Small intestine (tissue), 7 donors: ENCODE measurements around the gene XAB2. TPM values are rescaled to one million over a fixed set of nuclear protein-coding genes. Genes with fewer than 3 reads are reported as not detected.
A peak's percentile ranks its signal among the peaks of the same experiment; 100 is the strongest.

Experiments
- DNase-seq, 2 donors: peaks; one replicate each; pipeline versions ENCODE4 v3.0.0 to v3.0.0-alpha.2; 2013
- FAIRE-seq: peaks from 2 replicates; lab custom pipeline; 2012; peaks lifted over from hg19 to GRCh38; lab: Jason Lieb, UNC
- H3K27ac ChIP-seq, 3 donors: one replicate each; pipeline ENCODE4 v1.5.1; 2013; ENCODE audit warnings: low read length in 2 of 3, mild to moderate bottlenecking in 2 of 3, control low read depth in 1 of 3, inconsistent platforms in 1 of 3, low read depth in 1 of 3, moderate library complexity in 1 of 3
- H3K27me3 ChIP-seq, 3 donors: one replicate each; pipeline ENCODE4 v1.6.1; 2013; ENCODE audit warnings: low read length in 3 of 3, inconsistent platforms in 1 of 3; ENCODE audit not compliant: control insufficient read depth in 3 of 3, insufficient read depth in 3 of 3
- H3K36me3 ChIP-seq, 3 donors: one replicate each; pipeline ENCODE4 v1.6.1; 2013; ENCODE audit warnings: low read length in 3 of 3, inconsistent platforms in 1 of 3, low read depth in 1 of 3, mild to moderate bottlenecking in 1 of 3, moderate library complexity in 1 of 3; ENCODE audit not compliant: control insufficient read depth in 3 of 3, insufficient read depth in 2 of 3
- H3K4me1 ChIP-seq, 3 donors: one replicate each; pipeline ENCODE4 v1.6.1; 2013; ENCODE audit warnings: low read length in 2 of 3, inconsistent platforms in 1 of 3, low read depth in 1 of 3, mild to moderate bottlenecking in 1 of 3, moderate library complexity in 1 of 3; ENCODE audit not compliant: control insufficient read depth in 3 of 3, insufficient read depth in 2 of 3
- H3K4me3 ChIP-seq, 3 donors: one replicate each; pipeline ENCODE4 v1.5.1; 2013; ENCODE audit warnings: low read length in 3 of 3, control low read depth in 1 of 3, inconsistent platforms in 1 of 3, low read depth in 1 of 3, mild to moderate bottlenecking in 1 of 3, moderate library complexity in 1 of 3
- H3K9me3 ChIP-seq, 2 donors: one replicate each; pipeline ENCODE4 v1.6.1; 2013; ENCODE audit warnings: low read depth in 1 of 2, low read length in 1 of 2; ENCODE audit not compliant: control insufficient read depth in 2 of 2, insufficient read depth in 1 of 2
- WGBS, 3 donors: extraction: QIAGEN DNeasy Blood & Tissue Kit; methylation state at CpG; one replicate each; pipeline ENCODE4 v1.1.7; 2013; 5-methylcytosine and 5-hydroxymethylcytosine counted together
- polyA plus RNA-seq, 4 donors: library from polyadenylated mRNA; stranded (reverse) in 3 of 4; unstranded in 1 of 4; fragments of 200-250 nt in 3 of 4; fragments of 120-200 nt in 1 of 4; gene quantifications; one replicate each; pipeline versions ENCODE4 v1.2.1 to v1.2.3, GENCODE V29; 2013
- donor health status: healthy with polysubstance abuse.
- donor health status: control.
- donor health status: control.
- donor health status: Bipolar disorder and iron deficiency.
- donor health status: healthy.

The XAB2 gene
- polyA plus RNA-seq, 4 donors: 24.3 to 31.8 (median 29.3) TPM

- DNase-seq (peak in 1 of 2 donors; percentile 26), FAIRE-seq (peak; percentile 15)
- H3K4me1 ChIP-seq: no peaks in the 10 kb centered on the region
- no peaks in the 10 kb centered on the region for H3K9me3 ChIP-seq
- no peak overlapping the region for H3K4me3 ChIP-seq
- 55 to 65% (median 56%) methylated on average over 9 of the region's 9 CpGs for WGBS, 3 donors
- peaks cover 0 to 3% (median 0%) of the 10 kb centered on the region in 3 donors for H3K27me3 ChIP-seq
- H3K27ac ChIP-seq: no peak overlapping the region
- H3K36me3 ChIP-seq: no peaks in the 10 kb centered on the region
Observed at GRCh38 chr19:7575434-7576040, 53.8 kb downstream of the XAB2 start.

GRCh38 chr19:7570761-7571160, 58.6 kb downstream of the XAB2 start:
- FAIRE-seq (no peak), DNase-seq (no peak)
- no peaks in the 10 kb centered on the region for H3K36me3 ChIP-seq
- no peaks in the 10 kb centered on the region for H3K9me3 ChIP-seq
- H3K27me3 ChIP-seq: no peaks in the 10 kb centered on the region
- H3K27ac ChIP-seq: no peak overlapping the region
- 72 to 80% (median 79%) methylated on average over 5 of the region's 5 CpGs for WGBS, 3 donors
- no peak overlapping the region for H3K4me3 ChIP-seq
- H3K4me1 ChIP-seq: no peaks in the 10 kb centered on the region

Other genes with a start within 250 kb of the XAB2 start
- 10 to 100 TPM in 2 of 4 donors, 1 to 10 TPM in 2; 9.2 to 19.9 (median 14.4) TPM for gene PEX11G, start 140.5 kb downstream of the XAB2 start, polyA plus RNA-seq
- gene ZNF358, start 113.4 kb downstream of the XAB2 start, polyA plus RNA-seq: 10 to 100 TPM; 37.3 to 77.5 (median 71.9) TPM
- gene MCOLN1, start 106.9 kb downstream of the XAB2 start, polyA plus RNA-seq: 10 to 100 TPM; 17.6 to 21.1 (median 18.8) TPM
- gene PNPLA6, start 93.8 kb downstream of the XAB2 start, polyA plus RNA-seq: 100 to 1,000 TPM in 1 of 4 donors, 10 to 100 TPM in 3; 42.4 to 120 (median 78.4) TPM
- gene CAMSAP3, start 33.7 kb downstream of the XAB2 start, polyA plus RNA-seq: 10 to 100 TPM; 32.4 to 87.4 (median 73.5) TPM
- 100 to 1,000 TPM in 2 of 4 donors, 10 to 100 TPM in 2; 43.7 to 149 (median 104) TPM for gene PET100, start 248 bp upstream of the XAB2 start, polyA plus RNA-seq
- 1 to 10 TPM in 3 of 4 donors, under 1 TPM in 1; 0.63 to 7.3 (median 2.3) TPM for gene PCP2, start 4.2 kb upstream of the XAB2 start, polyA plus RNA-seq
- 100 to 1,000 TPM in 3 of 4 donors, 10 to 100 TPM in 1; 95.2 to 271 (median 181) TPM for gene STXBP2, start 7.6 kb upstream of the XAB2 start, polyA plus RNA-seq
- gene RETN, start 39.5 kb upstream of the XAB2 start, polyA plus RNA-seq: 10 to 100 TPM in 1 of 4 donors, 1 to 10 TPM in 1, under 1 TPM in 1, not detected in 1; 0.78 to 10.2 (median 8.1) TPM
- 1 to 10 TPM in 1 of 4 donors, under 1 TPM in 3; 0.03 to 1.4 (median 0.48) TPM for gene MCEMP1, start 47.5 kb upstream of the XAB2 start, polyA plus RNA-seq
- gene TRAPPC5, start 51.3 kb upstream of the XAB2 start, polyA plus RNA-seq: 100 to 1,000 TPM in 2 of 4 donors, 10 to 100 TPM in 2; 47.9 to 166 (median 95.4) TPM
- gene FCER2, start 72.6 kb upstream of the XAB2 start, polyA plus RNA-seq: under 1 TPM in 2 of 4 donors, not detected in 2; 0.27 to 0.90 TPM
- 1 to 10 TPM in 1 of 4 donors, under 1 TPM in 2, not detected in 1; 0.18 to 1.9 (median 0.73) TPM for gene CLEC4G, start 102.6 kb upstream of the XAB2 start, polyA plus RNA-seq
- 10 to 100 TPM in 1 of 4 donors, 1 to 10 TPM in 2, under 1 TPM in 1; 0.67 to 13.6 (median 3.3) TPM for gene CD209, start 118.0 kb upstream of the XAB2 start, polyA plus RNA-seq
- under 1 TPM in 2 of 4 donors, not detected in 2; 0.12 to 0.61 TPM for gene CLEC4M, start 133.7 kb upstream of the XAB2 start, polyA plus RNA-seq
- 1 to 10 TPM; 2.9 to 8.4 (median 5.6) TPM for gene EVI5L, start 200.7 kb upstream of the XAB2 start, polyA plus RNA-seq
- under 1 TPM in 2 of 4 donors, not detected in 2; 0.22 to 0.47 TPM for gene PRR36, start 244.8 kb upstream of the XAB2 start, polyA plus RNA-seq